Ovary (tissue), 9 donors: ENCODE measurements around the gene TAF1D. TPM values are rescaled to one million over a fixed set of nuclear protein-coding genes. Genes with fewer than 3 reads are reported as not detected.

Experiments used
- DNase-seq, 5 donors: peaks; one replicate each; pipeline ENCODE4 v3.0.0-alpha.2; 2019 to 2020
- H3K27ac ChIP-seq, 2 donors: fragments of 200-600 bp; one replicate each; pipeline versions ENCODE4 v1.5.1 to v1.8.0; 2019 to 2022
- H3K27me3 ChIP-seq: fragments of 200-600 bp; one replicate; pipeline ENCODE4 v1.8.0; 2022
- H3K36me3 ChIP-seq: fragments of 200-600 bp; sonication (generic); one replicate; pipeline ENCODE4 v1.5.1; 2019
- H3K4me1 ChIP-seq: one replicate; pipeline ENCODE4 v1.8.1; 2013; ENCODE audit warnings: mild to moderate bottlenecking, moderate library complexity; ENCODE audit not compliant: insufficient read depth
- H3K4me3 ChIP-seq: fragments of 200-600 bp; sonication (generic); one replicate; pipeline ENCODE4 v1.5.1; 2017
- H3K9me3 ChIP-seq, 2 donors: fragments of 200-600 bp in 1 of 2; sonication (generic) in 1 of 2; one replicate each; pipeline versions ENCODE4 v1.5.1 to v1.8.1; 2013 to 2019; ENCODE audit warnings: mild to moderate bottlenecking in 1 of 2, moderate library complexity in 1 of 2
- CTCF ChIP-seq, 3 donors: fragments of 450-650 bp in 2 of 3; fragments of 200-600 bp in 1 of 3; IDR thresholded peaks; one replicate each; pipeline versions ENCODE4 v1.5.1 to v1.8.0; 2016 to 2022; ENCODE audit warnings: antibody characterized with exemption in 3 of 3, mild to moderate bottlenecking in 1 of 3
- EP300 ChIP-seq: sonication (generic); formaldehyde crosslinking; IDR thresholded peaks from one replicate; pipeline ENCODE4 v1.6.1; 2017; ENCODE audit warnings: antibody characterized with exemption
- POLR2A ChIP-seq: fragments of 450-650 bp; IDR thresholded peaks from one replicate; pipeline ENCODE4 v1.6.1; 2017; ENCODE audit warnings: antibody characterized with exemption, mild to moderate bottlenecking, moderate library complexity
- WGBS, 3 donors: extraction: QIAGEN DNeasy Blood & Tissue Kit in 1 of 3; methylation state at CpG; one replicate each; pipeline versions ENCODE4 v1.1.5 to v1.1.7; 2013 to 2017; 5-methylcytosine and 5-hydroxymethylcytosine counted together
- intact Hi-C, 4 donors: fragments of 100-400 bp; cut with DNase I; formaldehyde crosslinking; loops; one replicate each; pipeline versions ENCODE4 v1.11.0 to v1.15.1; 2022 to 2023
- polyA plus RNA-seq, 2 donors: library from polyadenylated mRNA; stranded (reverse); fragments of 200-250 nt in 1 of 2; fragments of 350-450 nt in 1 of 2; fragmentation: Illumina TruSeq in 1 of 2; extraction: RNeasy Lipid Tissue Mini Kit (QIAGEN cat#74804) in 1 of 2; gene quantifications; one replicate each; pipeline ENCODE4 v1.2.3, GENCODE V29; 2013 to 2014
- total RNA-seq, 7 donors: library from RNA; depleted of rRNA in 2 of 7; stranded (reverse); fragments of >200 nt in 2 of 7; fragmentation: NEBNext Ultra II Directional in 3 of 7; extraction: Animal tissue kit (Norgen Biotek cat#: 25700) in 3 of 7; gene quantifications; one replicate each; pipeline versions ENCODE4 v1.1.0 to v1.2.4, GENCODE V29; 2016 to 2023
- donor health status: DM: no; HTN: no; CAD: no; lungs with moderate emphysema.
- donor health status: DM: no; HTN: no; CAD: no.
- donor health status: Bipolar disorder and iron deficiency.
- donor health status: DM: yes; HTN: yes; CAD: no.
- donor health status: DM: no; HTN: no; CAD: no.
- donor health status: DM: yes; HTN: yes; CAD: no.

TAF1D gene
- total and polyA plus RNA-seq, 9 donors = 73.7 to 155 (median 107) TPM

GRCh38 chr11:93717501-93717900 is 23.8 kb downstream of the TAF1D start:
- Histone ChIP-seq H3K4me1 (no peaks in the 10 kb centered on the region), H3K36me3 (no peaks in the 10 kb centered on the region), H3K27ac (no peak overlapping the region), H3K27me3 (no peaks in the 10 kb centered on the region), H3K9me3 (no peaks in the 10 kb centered on the region), H3K4me3 (no peak overlapping the region)
- DNase-seq = no peak
- intact Hi-C loops = no loop called here
- 86 to 98% (median 97%) methylated on average over 1 of the region's 1 CpG for WGBS, 3 donors
- TF ChIP-seq POLR2A (no peak), EP300 (no peak), CTCF (IDR thresholded peaks at IDR 0.05) (no peak)

DNA sequence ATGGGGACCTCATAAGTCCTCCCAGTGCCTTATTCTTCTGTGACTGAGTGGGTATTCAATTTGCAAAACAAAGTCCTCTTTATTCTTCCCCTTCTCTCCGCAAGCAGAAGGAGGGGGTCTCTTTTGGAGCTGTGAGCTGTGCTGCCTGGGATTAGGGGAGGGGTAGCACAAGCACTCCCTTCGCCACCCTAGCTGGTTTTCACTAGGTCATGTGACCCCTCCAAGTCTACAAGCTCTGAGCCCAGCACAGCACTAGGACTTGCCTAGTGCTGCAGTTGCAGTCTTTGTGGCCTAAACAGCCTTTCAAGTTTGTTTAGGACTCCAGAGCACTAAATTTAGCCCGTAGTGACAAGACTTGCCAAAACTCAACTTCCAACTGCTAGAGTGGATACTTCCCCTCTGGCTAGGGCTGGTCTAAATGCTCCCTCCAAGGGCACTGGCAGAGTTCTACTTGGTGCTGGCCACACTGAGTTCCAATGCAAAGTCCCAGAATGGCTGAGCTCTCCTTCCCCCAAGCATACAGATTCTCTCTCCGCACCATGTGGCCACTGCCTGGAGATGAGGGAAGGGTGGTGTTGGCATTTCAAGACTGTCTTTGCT is 25.4 kb downstream of the TAF1D start:
- Histone ChIP-seq H3K9me3 (no peaks in the 10 kb centered on the region), H3K36me3 (no peaks in the 10 kb centered on the region), H3K27ac (no peak overlapping the region), H3K4me1 (no peaks in the 10 kb centered on the region), H3K27me3 (no peaks in the 10 kb centered on the region), H3K4me3 (no peak overlapping the region)
- no peak for TF ChIP-seq POLR2A
- no peak for TF ChIP-seq CTCF (IDR thresholded peaks at IDR 0.05)
- no peak for TF ChIP-seq EP300
- intact Hi-C loops = no loop called here
- WGBS, 3 donors = 94 to 98% (median 97%) methylated on average over 4 of the region's 4 CpGs
- no peak for DNase-seq

- Histone ChIP-seq H3K4me3 (no peak overlapping the region), H3K27ac (no peak overlapping the region), H3K4me1 (no peaks in the 10 kb centered on the region), H3K9me3 (no peaks in the 10 kb centered on the region), H3K27me3 (no peaks in the 10 kb centered on the region), H3K36me3 (no peaks in the 10 kb centered on the region)
- intact Hi-C loops = no loop called here
- TF ChIP-seq CTCF (IDR thresholded peaks at IDR 0.05) (no peak), EP300 (no peak), POLR2A (no peak)
- no peak for DNase-seq
Observed at GRCh38 chr11:93712678-93713077, 28.6 kb downstream of the TAF1D start.

- TF ChIP-seq POLR2A = no peak
- TF ChIP-seq EP300 = no peak
- no peak for TF ChIP-seq CTCF (IDR thresholded peaks at IDR 0.05)
- Histone ChIP-seq H3K4me3 (no peak overlapping the region), H3K27me3 (no peaks in the 10 kb centered on the region), H3K4me1 (no peaks in the 10 kb centered on the region), H3K27ac (no peak overlapping the region), H3K9me3 (no peaks in the 10 kb centered on the region), H3K36me3 (no peaks in the 10 kb centered on the region)
- intact Hi-C loops = no loop called here
- 93 to 99% (median 96%) methylated on average over 1 of the region's 1 CpG for WGBS, 3 donors
- no peak for DNase-seq
Observed at GRCh38 chr11:93710239-93710638, 31.1 kb downstream of the TAF1D start.
